Stimulated activated CD4-positive, alpha-beta T cell treated with anti-CD3 and anti-CD28 coated beads, TNF-alpha, amount 100 ng/mL, for 24 hours (primary cell): ENCODE data around the gene MEIS1.
A peak's percentile ranks its signal among the peaks of the same experiment; 100 is the strongest.
"Not testable (repeated sequence)": the region's sequence is repeated elsewhere in the genome, so short reads cannot be mapped to it uniquely, and the experiment has no call there.

Experiments
- DNase-seq, 3 experiments: peaks; one replicate each; pipeline ENCODE4 v3.0.0-alpha.2; 2020; ENCODE audit warnings: low read depth in 3 of 3

Gene MEIS1

DNA sequence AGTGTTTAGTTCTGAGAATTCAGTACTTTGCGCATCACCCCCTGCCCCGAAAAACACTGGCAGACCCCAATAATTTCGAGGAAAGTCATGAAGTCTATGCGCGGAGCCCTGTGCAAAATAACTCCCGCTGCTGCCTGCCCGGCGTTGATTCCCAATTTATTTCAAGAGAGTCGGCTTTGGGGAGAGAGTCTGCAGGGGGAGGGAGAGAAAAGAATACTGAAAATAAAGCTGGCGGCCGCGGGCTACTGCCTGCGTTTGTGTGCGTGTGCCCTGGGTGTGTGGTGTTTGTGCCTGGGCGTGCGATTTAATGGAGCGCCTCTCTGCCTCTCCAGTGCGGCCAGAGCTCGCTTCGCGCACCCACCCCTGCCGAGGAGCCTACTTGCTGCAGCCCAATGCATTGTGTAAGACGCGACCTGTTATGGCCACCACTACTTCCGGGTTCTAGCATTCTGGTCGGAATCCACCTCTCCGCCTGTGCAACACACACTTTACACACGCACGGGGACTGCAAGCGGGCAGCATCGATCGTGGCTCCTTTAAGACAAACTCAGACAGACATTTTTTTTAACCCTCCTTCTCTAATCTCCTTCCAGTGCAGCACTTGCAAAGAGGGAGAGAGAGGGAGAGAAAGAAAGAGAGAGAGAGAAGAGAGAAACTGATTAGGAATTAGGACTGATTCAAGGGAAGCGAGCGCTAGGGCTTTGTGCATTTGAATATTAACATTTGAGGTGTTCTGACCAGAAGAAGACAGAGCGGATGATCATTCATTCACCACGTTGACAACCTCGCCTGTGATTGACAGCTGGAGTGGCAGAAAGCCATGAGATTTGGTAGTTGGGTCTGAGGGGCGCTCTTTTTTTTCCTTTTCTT lies at the start of gene MEIS1:
Gene MEIS1, plus strand, starts transcription at position 447 of the 870 bp plus-strand sequence. CDS start 732 bp downstream, outside the sequence.
- DNase-seq = peak in 1 of 3 experiments; percentile 16

GRCh38 chr2:66387016-66387753 lies 47.7 kb upstream of the MEIS1 start:
- DNase-seq = no peak

DNA sequence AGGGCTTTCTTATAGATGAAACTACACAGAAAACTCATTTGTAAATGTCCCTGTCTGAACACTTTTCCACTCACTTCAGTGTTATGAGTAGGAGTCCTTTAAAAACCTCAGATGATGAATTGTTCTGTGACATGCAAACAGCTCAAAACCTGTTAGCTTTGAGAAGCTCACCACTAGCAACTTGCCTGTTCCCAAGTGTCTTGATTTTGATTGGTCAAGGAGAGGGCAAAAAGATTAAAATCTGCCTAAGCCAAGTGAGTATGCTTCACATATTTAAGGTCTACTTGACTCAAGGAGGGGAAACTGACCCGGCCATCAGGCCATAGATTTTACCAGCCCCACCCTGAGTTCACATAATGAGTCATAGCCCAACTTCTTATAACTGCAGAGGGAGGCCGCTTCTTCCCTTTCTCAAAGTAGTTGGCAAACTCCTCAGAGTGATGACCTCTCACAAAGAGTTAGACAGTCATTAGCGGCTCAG lies 45.2 kb upstream of the MEIS1 start:
- no peak for DNase-seq

DNA sequence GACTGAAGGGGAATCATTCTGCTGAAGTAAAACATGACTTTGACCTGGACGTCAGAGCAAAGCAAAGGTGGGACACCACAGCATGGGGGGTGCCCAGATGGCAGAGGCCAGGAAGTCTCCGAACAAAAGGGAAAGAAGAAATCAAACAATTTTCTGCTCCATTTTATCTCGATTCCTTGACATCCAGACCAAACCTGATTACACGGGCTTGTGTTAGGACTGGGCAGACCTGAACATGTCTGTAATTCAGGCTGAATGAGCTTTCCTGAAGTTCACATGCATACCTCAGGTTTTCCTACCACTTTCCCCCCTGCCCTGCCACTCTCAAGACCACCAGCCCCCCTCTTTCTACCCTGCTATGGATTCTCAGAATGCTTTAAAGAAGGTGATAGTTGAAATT lies 44.8 kb upstream of the MEIS1 start:
- no peak for DNase-seq

DNA sequence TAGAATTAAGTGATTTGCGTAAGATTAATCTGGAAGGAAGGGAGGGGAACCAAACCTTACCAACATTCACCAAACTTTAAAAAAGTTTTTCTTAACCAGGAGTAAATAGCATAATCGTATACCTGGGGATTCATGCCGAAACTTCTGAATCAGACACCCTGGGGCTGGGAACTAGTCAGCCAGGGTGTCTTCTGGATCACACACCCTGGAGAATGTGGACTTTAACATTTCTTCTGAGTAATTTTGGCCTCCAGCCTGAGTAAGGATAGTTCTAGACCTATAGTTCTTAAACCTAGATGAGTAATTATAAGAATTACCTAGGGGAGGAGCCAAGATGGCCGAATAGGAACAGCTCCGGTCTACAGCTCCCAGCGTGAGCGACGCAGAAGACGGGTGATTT lies 44.1 kb upstream of the MEIS1 start:
- no peak for DNase-seq

- not testable (repeated sequence) for DNase-seq
These were observed 43.7 kb upstream of the MEIS1 start for GRCh38 chr2:66391240-66391639.

DNA sequence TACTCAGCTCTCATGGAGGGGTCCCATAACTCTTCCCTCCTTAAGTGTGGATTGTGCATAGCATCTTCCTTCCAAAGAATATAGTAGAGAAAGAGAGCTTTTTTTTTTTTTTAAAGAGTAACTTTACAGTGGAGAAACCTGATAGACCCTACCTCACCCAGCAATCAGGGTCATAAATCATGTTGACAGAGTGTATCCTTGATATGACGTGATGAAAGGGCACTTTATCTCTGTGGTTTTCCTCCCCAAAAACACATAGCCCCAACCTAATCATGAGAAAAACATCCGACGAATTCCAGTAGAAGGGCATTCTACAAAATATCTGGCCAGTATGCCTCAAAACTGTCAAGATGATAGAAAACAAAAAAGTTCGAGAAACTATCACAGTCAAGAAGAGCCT lies 29.5 kb upstream of the MEIS1 start:
- DNase-seq = no peak

DNA sequence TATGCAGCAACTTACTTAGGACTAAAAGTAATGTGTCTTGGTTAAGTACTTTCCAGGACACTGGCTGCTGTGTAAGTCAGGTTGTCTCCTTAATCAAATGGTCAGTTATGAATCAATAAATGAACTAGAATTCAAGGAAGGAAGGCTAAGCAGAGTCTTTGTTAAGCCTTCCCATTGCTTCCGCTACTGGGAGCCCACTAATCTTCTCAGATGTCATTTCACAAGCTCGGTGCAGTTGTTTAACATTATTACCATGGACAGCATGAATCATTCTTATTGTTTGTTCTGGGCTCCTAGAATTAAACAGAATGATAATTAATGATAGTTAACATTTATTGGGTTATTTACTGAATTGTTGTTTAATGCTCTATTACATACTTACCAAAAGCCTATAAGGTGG lies 26.0 kb upstream of the MEIS1 start:
- no peak for DNase-seq

DNA sequence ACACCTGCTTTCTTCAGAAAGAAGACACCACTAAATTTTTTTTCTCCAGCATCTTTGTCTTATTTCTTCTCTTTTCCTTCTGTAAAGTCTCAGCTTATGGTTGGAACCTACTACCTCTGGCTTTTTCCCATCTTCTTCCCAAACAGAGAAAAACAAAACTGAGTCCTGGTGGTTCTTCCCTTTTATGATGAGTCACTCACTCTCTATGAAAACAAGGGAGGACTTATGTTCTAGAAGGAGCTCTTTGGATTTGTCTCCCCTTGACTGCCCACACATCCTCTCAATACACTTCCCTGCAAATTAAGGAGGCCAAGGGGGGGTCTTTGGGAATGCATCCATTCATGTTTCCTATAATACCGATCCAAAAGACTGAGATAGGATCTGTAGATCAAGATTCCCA lies 22.1 kb upstream of the MEIS1 start:
- no peak for DNase-seq

GRCh38 chr2:66414896-66415295 lies 20.0 kb upstream of the MEIS1 start:
- DNase-seq = no peak

DNA sequence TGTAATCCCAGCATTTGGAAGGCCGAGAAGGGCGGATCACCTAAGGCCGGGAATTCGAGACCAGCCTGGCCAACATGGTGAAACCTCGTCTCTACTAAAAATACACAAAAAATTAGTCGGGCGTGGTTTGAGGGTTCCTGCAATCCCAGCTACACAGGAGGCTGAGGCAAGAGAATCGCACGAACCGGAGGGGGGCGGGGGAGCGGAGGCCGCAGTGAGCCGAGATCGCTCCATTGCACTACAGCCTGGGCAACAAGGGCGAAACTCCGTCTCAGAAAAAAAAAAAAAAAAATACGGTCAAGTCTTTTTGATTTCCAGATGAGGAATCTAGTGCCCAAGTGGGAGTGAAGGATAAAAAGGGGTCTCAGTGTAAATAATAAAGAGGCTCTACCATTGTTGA lies 16.5 kb upstream of the MEIS1 start:
- DNase-seq = no peak

DNA sequence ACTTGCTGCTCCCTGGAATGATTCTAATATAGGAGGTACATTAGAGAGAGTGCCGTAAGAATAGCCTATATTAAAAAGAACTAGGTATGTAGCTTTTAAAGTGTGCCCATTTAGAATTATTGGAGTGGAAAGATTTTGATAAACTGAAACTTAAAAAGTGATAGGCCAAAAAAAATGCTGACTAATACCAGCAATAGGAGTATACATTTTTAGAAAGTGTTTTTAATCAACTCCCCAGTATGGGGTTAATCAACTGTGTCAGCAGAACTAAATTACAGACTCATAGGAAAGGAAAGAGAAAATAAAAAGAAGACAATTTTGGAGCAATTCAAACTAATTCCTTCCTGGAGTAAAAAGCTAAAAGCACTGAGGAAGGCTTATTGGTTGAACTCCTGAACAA lies 13.3 kb upstream of the MEIS1 start:
- no peak for DNase-seq

DNA sequence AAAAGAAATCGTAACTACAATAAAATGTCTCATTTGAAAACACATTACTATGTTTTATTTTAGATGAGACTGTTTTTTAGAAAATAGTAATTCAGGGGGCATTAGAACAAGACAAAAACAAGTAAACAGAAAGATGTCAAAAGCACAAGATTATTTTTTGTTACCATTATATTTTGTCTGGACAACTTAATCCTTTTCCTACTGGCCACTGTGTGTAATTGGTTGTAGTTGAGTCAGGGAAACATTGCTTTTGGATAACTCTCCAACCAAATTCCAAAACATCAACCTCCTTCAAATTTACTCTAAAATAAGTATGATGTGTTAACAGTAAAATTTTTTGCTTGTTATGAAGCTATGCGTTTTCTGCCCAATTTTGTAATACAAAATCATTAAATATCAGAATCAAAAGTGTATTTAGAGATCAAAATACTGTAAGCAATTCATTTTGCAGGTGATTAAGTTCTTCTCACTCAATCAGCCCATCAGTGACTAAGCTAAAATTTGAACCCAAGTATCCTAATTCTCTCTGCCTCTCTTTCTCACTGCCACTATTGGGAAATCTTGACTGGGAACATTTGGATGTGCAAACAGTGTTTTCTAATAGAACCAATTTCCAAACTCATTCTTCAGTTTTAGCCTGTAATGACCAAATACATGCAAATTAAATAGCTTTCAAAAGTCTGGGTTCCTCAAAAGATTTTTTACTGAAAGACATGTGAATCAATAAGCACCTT lies 11.4 kb upstream of the MEIS1 start:
- no peak for DNase-seq

DNA sequence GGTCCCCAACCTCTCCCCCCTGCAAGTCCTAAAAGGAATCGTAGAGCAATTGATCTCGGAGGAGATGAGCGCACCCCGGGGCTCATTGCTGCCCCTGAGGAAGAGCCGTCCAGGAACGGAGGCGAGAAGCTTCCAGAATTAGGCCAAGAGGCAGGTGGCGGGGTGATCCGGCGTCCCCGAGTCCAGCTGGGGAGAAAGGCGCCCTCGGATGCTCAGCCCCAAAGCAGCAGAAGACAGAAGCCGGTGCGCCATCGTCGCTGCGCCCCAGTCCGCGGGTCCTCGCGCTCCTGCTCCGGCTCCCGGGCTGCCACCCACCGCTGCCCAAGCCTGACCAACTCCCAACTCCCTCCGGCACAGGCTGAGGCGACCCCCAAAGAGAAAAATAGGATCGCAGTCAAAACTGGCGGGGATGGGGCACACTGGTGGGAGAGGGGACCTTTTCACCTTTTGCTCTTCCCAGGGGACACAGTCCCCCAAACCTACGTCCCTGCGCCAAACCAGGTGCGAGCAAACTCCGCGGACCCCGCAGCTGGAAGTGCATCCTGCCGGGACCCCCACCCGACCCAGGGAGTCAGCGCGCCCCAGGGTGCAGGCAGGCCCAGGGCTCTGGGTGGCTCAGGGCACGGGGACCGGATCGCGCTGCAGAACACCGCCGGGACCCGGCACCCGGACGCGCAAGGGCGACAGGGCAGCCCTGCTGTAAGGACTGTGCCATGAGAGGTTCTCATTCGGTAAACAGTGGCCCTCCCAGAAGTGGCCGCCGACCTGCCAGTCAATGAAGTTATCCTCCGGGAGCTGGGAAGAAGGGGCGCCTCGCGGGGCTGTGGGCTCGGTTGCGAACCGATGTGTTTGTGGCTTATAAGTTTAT lies 8.4 kb upstream of the MEIS1 start:
- DNase-seq = no peak

- DNase-seq = no peak
These were observed 7.6 kb upstream of the MEIS1 start for GRCh38 chr2:66427300-66427699.

GRCh38 chr2:66428986-66429612 lies 5.8 kb upstream of the MEIS1 start:
- DNase-seq = no peak

- DNase-seq = no peak
These were observed 5.0 kb upstream of the MEIS1 start for GRCh38 chr2:66429693-66430504.

GRCh38 chr2:66430505-66431273 lies 4.2 kb upstream of the MEIS1 start:
- no peak for DNase-seq

GRCh38 chr2:66431274-66431642 lies 3.7 kb upstream of the MEIS1 start:
- DNase-seq = no peak
